Measurements from ENCODE around the gene ESYT2. TPM values are rescaled to one million over a fixed set of nuclear protein-coding genes. Genes with fewer than 3 reads are reported as not detected.

The ESYT2 gene
- total and polyA plus RNA-seq, 4 donors, result 4.9 to 31.7 (median 17.2) TPM

- peaks cover 6 to 28% (median 11%) of the 10 kb centered on the region in 4 donors for H3K36me3 ChIP-seq (ENCODE audit: control insufficient read depth in 4 of 4, insufficient read depth in 3 of 4, low read depth in 1 of 4, low read length in 3 of 4)
- WGBS, result 77% methylated on average over 1 of the region's 1 CpG
- no peaks in the 10 kb centered on the region for H3K27me3 ChIP-seq (ENCODE audit: control insufficient read depth in 4 of 4, insufficient read depth in 4 of 4, low read length in 3 of 4)
- H3K27ac ChIP-seq (ENCODE audit: low read depth in 1 of 2, low read length in 2 of 2), result no peak overlapping the region
- peaks cover 0 to 3% (median 0%) of the 10 kb centered on the region in 4 donors for H3K4me1 ChIP-seq (ENCODE audit: control insufficient read depth in 4 of 4, insufficient read depth in 4 of 4, low read length in 3 of 4)
- no peak overlapping the region for H3K4me3 ChIP-seq (ENCODE audit: low read depth in 1 of 3, low read length in 3 of 3)
- H3K9me3 ChIP-seq (ENCODE audit: control insufficient read depth in 4 of 4, low read length in 3 of 4), result no peaks in the 10 kb centered on the region
- no peak overlapping the region for H3K9ac ChIP-seq (ENCODE audit: low read depth in 1 of 2, low read length in 2 of 2)
- TF ChIP-seq YY1 (IDR thresholded peaks at IDR 0.05) (no peak), GABPA (IDR thresholded peaks at IDR 0.05 in 1 of 2, conservative IDR thresholded peaks at IDR 0.05 in 1 of 2) (no peak), MAX (IDR thresholded peaks at IDR 0.05) (no peak), ATF3 (IDR thresholded peaks at IDR 0.05) (no peak), FOXA2 (IDR thresholded peaks at IDR 0.05) (no peak), RAD21 (IDR thresholded peaks at IDR 0.05) (no peak)
- DNase-seq (ENCODE audit: low spot score), result no peak
Measured at GRCh38 chr7:158798741-158799140, 30.6 kb downstream of the ESYT2 start.

GRCh38 chr7:158796667-158797066 is 32.6 kb downstream of the ESYT2 start:
- H3K27me3 ChIP-seq (ENCODE audit: control insufficient read depth in 4 of 4, insufficient read depth in 4 of 4, low read length in 3 of 4), result no peaks in the 10 kb centered on the region
- H3K36me3 ChIP-seq (ENCODE audit: control insufficient read depth in 4 of 4, insufficient read depth in 3 of 4, low read depth in 1 of 4, low read length in 3 of 4), result peaks cover 6 to 34% (median 17%) of the 10 kb centered on the region in 4 donors
- H3K9me3 ChIP-seq (ENCODE audit: control insufficient read depth in 4 of 4, low read length in 3 of 4), result no peaks in the 10 kb centered on the region
- no peak for TF ChIP-seq HNF4G (IDR thresholded peaks at IDR 0.05)
- H3K27ac ChIP-seq (ENCODE audit: low read depth in 1 of 2, low read length in 2 of 2), result no peak overlapping the region
- no peak overlapping the region for H3K9ac ChIP-seq (ENCODE audit: low read depth in 1 of 2, low read length in 2 of 2)
- no peak overlapping the region for H3K4me3 ChIP-seq (ENCODE audit: low read depth in 1 of 3, low read length in 3 of 3)
- 84% methylated on average over 19 of the region's 23 CpGs for WGBS
- no peak for DNase-seq (ENCODE audit: low spot score)
- H3K4me1 ChIP-seq (ENCODE audit: control insufficient read depth in 4 of 4, insufficient read depth in 4 of 4, low read length in 3 of 4), result no peaks in the 10 kb centered on the region

- 85% methylated on average over 4 of the region's 4 CpGs for WGBS
- H3K4me1 ChIP-seq (ENCODE audit: control insufficient read depth in 4 of 4, insufficient read depth in 4 of 4, low read length in 3 of 4), result no peaks in the 10 kb centered on the region
- no peak for DNase-seq (ENCODE audit: low spot score)
- no peak overlapping the region for H3K9ac ChIP-seq (ENCODE audit: low read depth in 1 of 2, low read length in 2 of 2)
- H3K36me3 ChIP-seq (ENCODE audit: control insufficient read depth in 4 of 4, insufficient read depth in 3 of 4, low read depth in 1 of 4, low read length in 3 of 4), result peaks cover 6 to 40% (median 19%) of the 10 kb centered on the region in 4 donors
- H3K4me3 ChIP-seq (ENCODE audit: low read depth in 1 of 3, low read length in 3 of 3), result no peak overlapping the region
- no peak overlapping the region for H3K27ac ChIP-seq (ENCODE audit: low read depth in 1 of 2, low read length in 2 of 2)
- TF ChIP-seq ZBTB33 (IDR thresholded peaks at IDR 0.05) (no peak), ATF3 (IDR thresholded peaks at IDR 0.05) (no peak), MAX (IDR thresholded peaks at IDR 0.05) (no peak), FOXA2 (IDR thresholded peaks at IDR 0.05) (no peak), GABPA (IDR thresholded peaks at IDR 0.05 in 1 of 2, conservative IDR thresholded peaks at IDR 0.05 in 1 of 2) (no peak), RXRA (IDR thresholded peaks at IDR 0.05) (no peak), YY1 (IDR thresholded peaks at IDR 0.05) (no peak), JUND (IDR thresholded peaks at IDR 0.05) (no peak), HNF4A (conservative IDR thresholded peaks at IDR 0.05) (no peak), HNF4G (IDR thresholded peaks at IDR 0.05) (no peak), NR2F2 (IDR thresholded peaks at IDR 0.05) (no peak), RAD21 (IDR thresholded peaks at IDR 0.05) (no peak), FOXA1 (IDR thresholded peaks at IDR 0.05) (no peak), TAF1 (conservative IDR thresholded peaks at IDR 0.05) (no peak), EGR1 (IDR thresholded peaks at IDR 0.05; ENCODE audit: low read depth in 2 of 2) (no peak), REST (IDR thresholded peaks at IDR 0.05) (no peak)
- no peaks in the 10 kb centered on the region for H3K27me3 ChIP-seq (ENCODE audit: control insufficient read depth in 4 of 4, insufficient read depth in 4 of 4, low read length in 3 of 4)
- H3K9me3 ChIP-seq (ENCODE audit: control insufficient read depth in 4 of 4, low read length in 3 of 4), result no peaks in the 10 kb centered on the region
Measured at GRCh38 chr7:158795272-158795671, 34.0 kb downstream of the ESYT2 start.
